Mesendoderm (in vitro differentiated cells): Measurements from ENCODE around the gene HYPK.
"Not testable (repeated sequence)": the region's sequence is repeated elsewhere in the genome, so short reads cannot be mapped to it uniquely, and the experiment has no call there.

Experiments used
- DNase-seq: peaks from one replicate; pipeline ENCODE4 v3.0.0; 2013
- H2AK5ac ChIP-seq: 2 replicates; pipeline ENCODE4 v1.6.1; 2013; ENCODE audit warnings: low read length, inconsistent platforms
- H2BK120ac ChIP-seq: 2 replicates; pipeline ENCODE4 v1.6.1; 2013; ENCODE audit warnings: low read depth, mild to moderate bottlenecking, low read length, moderate library complexity, mixed read lengths
- H2BK15ac ChIP-seq: replicated peaks from 2 replicates; pipeline ENCODE4 v1.6.1; 2013; ENCODE audit warnings: low read depth, mild to moderate bottlenecking, moderate library complexity
- H2BK5ac ChIP-seq: 2 replicates; pipeline ENCODE4 v1.6.1; 2013; ENCODE audit warnings: low read length, inconsistent platforms
- H3K18ac ChIP-seq: 2 replicates; pipeline ENCODE4 v1.6.1; 2013; ENCODE audit warnings: mild to moderate bottlenecking, low read length, mixed read lengths
- H3K23ac ChIP-seq: one replicate; pipeline ENCODE4 v1.6.1; 2013; ENCODE audit warnings: low read length
- H3K27ac ChIP-seq: 2 replicates; pipeline ENCODE4 v1.5.1; 2013; ENCODE audit warnings: low read depth, mild to moderate bottlenecking, inconsistent platforms, low read length, moderate library complexity
- H3K27me3 ChIP-seq: 2 replicates; pipeline ENCODE4 v1.6.1; 2013; ENCODE audit warnings: low read length, control low read depth, mild to moderate bottlenecking, inconsistent platforms; ENCODE audit not compliant: insufficient read depth, poor library complexity
- H3K36me3 ChIP-seq: 2 replicates; pipeline ENCODE4 v1.6.1; 2013; ENCODE audit warnings: low read length, inconsistent platforms; ENCODE audit not compliant: control insufficient read depth, insufficient read depth
- H3K4ac ChIP-seq: one replicate; pipeline ENCODE4 v1.6.1; 2013; ENCODE audit warnings: low read depth, mild to moderate bottlenecking, low read length, moderate library complexity
- H3K4me1 ChIP-seq: 2 replicates; pipeline ENCODE4 v1.6.1; 2013; ENCODE audit warnings: low read depth, low read length, inconsistent platforms; ENCODE audit not compliant: control insufficient read depth
- H3K4me2 ChIP-seq: 2 replicates; pipeline ENCODE4 v1.6.1; 2013; ENCODE audit warnings: low read length
- H3K4me3 ChIP-seq: 2 replicates; pipeline ENCODE4 v1.5.1; 2013; ENCODE audit warnings: mild to moderate bottlenecking, low read length
- H3K56ac ChIP-seq: one replicate; pipeline ENCODE4 v1.6.1; 2013; ENCODE audit warnings: low read length
- H3K79me1 ChIP-seq: 2 replicates; pipeline ENCODE4 v1.6.1; 2013; ENCODE audit warnings: low read length, inconsistent platforms
- H3K79me2 ChIP-seq: 2 replicates; pipeline ENCODE4 v1.6.1; 2013; ENCODE audit warnings: mild to moderate bottlenecking, low read length; ENCODE audit not compliant: control insufficient read depth, insufficient read depth
- H3K9ac ChIP-seq: 2 replicates; pipeline ENCODE4 v1.6.1; 2013; ENCODE audit warnings: low read length, inconsistent platforms
- H4K5ac ChIP-seq: one replicate; pipeline ENCODE4 v1.6.1; 2013; ENCODE audit warnings: low read length
- H4K8ac ChIP-seq: one replicate; pipeline ENCODE4 v1.6.1; 2013; ENCODE audit warnings: low read depth, mild to moderate bottlenecking, control low read depth, low read length, moderate library complexity
- WGBS: extraction: QIAGEN DNeasy Blood & Tissue Kit; methylation state at CpG from one replicate; pipeline ENCODE4 v1.1.7; 2013; ENCODE audit warnings: low lambda C conversion rate, missing lambda C conversion rate; ENCODE audit not compliant: insufficient coverage; ENCODE audit errors: extremely low coverage; 5-methylcytosine and 5-hydroxymethylcytosine counted together

Gene HYPK

DNA sequence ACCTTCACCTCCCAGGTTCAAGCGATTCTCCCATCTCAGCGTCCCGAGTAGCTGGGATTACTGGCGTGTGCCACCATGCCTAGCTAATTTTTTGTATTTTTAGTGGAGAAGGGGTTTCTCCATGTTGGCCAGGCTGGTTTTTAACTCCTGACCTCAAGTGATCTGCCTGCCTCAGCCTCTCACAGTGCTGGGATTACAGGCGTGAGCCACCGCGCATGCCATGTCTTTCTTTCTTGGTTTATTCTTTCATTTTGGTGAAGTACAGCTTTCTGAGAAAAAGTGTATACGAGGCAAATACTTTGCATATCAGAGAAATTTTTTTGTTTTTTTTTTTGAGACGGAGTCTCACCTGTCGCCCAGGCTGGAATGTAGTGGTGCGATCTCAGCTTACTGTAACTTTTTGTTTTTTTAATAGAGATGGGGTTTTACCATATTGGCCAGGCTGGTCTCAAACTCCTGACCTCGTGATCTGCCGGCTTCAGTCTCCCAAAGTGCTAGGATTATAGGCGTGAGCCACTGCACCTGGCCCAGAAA lies 31.2 kb downstream of the HYPK start:
- H3K4ac ChIP-seq, H2AK5ac ChIP-seq, H3K4me2 ChIP-seq, H3K36me3 ChIP-seq, H2BK5ac ChIP-seq, H3K27me3 ChIP-seq, H3K18ac ChIP-seq, H2BK120ac ChIP-seq, H3K56ac ChIP-seq, H3K4me3 ChIP-seq, H4K8ac ChIP-seq, H3K79me1 ChIP-seq, H3K27ac ChIP-seq, DNase-seq, H3K79me2 ChIP-seq, H3K4me1 ChIP-seq, H4K5ac ChIP-seq, H3K23ac ChIP-seq, H2BK15ac ChIP-seq, H3K9ac ChIP-seq: not testable (repeated sequence)
- WGBS: no CpG with 5 or more reads among the region's 14 CpGs

DNA sequence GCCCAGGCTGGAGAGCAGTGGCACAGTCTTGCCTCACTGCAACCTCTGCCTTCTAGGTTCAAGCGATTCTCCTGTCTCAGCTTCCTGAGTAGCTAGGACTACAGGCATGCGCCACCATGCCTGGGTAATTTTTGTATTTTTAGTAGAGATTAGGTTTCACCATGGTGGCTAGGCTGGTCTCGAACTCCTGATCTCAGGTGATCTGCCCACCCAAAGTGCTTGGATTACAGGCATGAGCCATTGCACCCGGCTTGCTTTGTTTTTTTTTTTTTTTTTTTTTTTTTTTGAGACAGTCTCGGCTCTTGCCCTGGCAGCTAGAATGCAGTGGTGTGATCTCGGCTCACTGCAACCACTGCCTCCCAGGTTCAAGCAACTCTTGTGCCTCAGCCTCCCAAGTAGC lies 32.1 kb downstream of the HYPK start:
- DNase-seq, H3K36me3 ChIP-seq, H4K5ac ChIP-seq, H3K56ac ChIP-seq, H2BK5ac ChIP-seq, H3K27me3 ChIP-seq, H2BK120ac ChIP-seq, H3K4ac ChIP-seq, H3K79me1 ChIP-seq, H3K4me3 ChIP-seq, H3K9ac ChIP-seq, H4K8ac ChIP-seq, H3K4me1 ChIP-seq, H3K18ac ChIP-seq, H2BK15ac ChIP-seq, H3K27ac ChIP-seq, H2AK5ac ChIP-seq, H3K4me2 ChIP-seq, H3K79me2 ChIP-seq, H3K23ac ChIP-seq: not testable (repeated sequence)
- WGBS: no CpG with 5 or more reads among the region's 6 CpGs

DNA sequence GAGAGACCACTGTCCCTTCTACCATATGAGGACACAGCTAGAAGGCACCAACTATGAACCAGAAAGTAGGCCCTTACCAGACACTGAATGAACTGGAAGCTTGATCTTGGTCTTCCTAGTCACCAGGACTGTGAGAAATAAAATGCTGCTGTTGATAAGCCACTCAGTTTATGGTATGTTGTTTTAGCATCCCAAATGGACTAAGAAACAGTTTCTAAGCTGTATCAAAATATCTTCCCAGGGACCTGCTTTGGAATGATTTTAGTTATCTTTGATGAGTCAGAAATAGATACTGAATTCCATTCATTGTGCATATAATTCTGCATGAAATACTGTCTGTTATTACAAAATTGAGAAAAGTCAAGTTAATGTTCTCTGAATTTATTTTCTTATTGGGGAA lies 45.0 kb downstream of the HYPK start:
- Histone ChIP-seq H2BK15ac (no peak overlapping the region), H3K27me3 (no peaks in the 10 kb centered on the region), H3K23ac (no peak overlapping the region), H3K4me1 (no peaks in the 10 kb centered on the region), H3K79me2 (no peaks in the 10 kb centered on the region), H3K4me2 (no peak overlapping the region), H3K79me1 (no peaks in the 10 kb centered on the region), H2BK5ac (no peak overlapping the region), H3K56ac (no peak overlapping the region), H3K9ac (no peak overlapping the region), H3K4ac (no peak overlapping the region), H3K27ac (no peak overlapping the region), H2AK5ac (no peak overlapping the region), H3K18ac (no peak overlapping the region), H3K36me3 (no peaks in the 10 kb centered on the region), H4K5ac (no peak overlapping the region), H4K8ac (no peak overlapping the region), H2BK120ac (no peak overlapping the region), H3K4me3 (no peak overlapping the region)
- no peak for DNase-seq

DNA sequence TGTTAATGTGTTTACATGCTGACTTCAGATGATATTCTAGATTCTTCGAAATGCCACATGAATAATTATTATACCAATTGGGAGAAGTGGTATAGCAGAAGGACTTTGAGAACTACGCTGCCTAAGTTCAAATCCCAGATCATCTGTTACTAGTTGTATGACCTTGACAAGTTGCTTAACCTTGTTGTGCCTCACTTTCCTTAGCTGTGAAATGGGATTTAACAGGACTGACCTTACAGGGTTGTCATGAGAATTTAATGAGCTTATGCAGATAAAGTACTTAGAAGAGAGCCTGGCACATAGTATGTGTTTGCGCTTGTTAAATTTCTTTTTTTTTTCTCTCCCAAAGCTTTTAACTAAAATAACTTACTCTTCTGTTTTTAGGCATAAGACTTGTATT lies 50.9 kb downstream of the HYPK start:
- Histone ChIP-seq H3K18ac (no peak overlapping the region), H2BK5ac (no peak overlapping the region), H3K4me3 (no peak overlapping the region), H3K79me1 (no peaks in the 10 kb centered on the region), H3K27me3 (no peaks in the 10 kb centered on the region), H3K23ac (no peak overlapping the region), H4K5ac (no peak overlapping the region), H3K56ac (no peak overlapping the region), H2BK15ac (no peak overlapping the region), H3K36me3 (no peaks in the 10 kb centered on the region), H3K4me2 (no peak overlapping the region), H2BK120ac (no peak overlapping the region), H3K4me1 (no peaks in the 10 kb centered on the region), H3K27ac (no peak overlapping the region), H3K79me2 (no peaks in the 10 kb centered on the region), H4K8ac (no peak overlapping the region), H3K4ac (no peak overlapping the region), H3K9ac (no peak overlapping the region), H2AK5ac (no peak overlapping the region)
- DNase-seq: no peak
- no CpG with 5 or more reads among the region's 3 CpGs for WGBS

DNA sequence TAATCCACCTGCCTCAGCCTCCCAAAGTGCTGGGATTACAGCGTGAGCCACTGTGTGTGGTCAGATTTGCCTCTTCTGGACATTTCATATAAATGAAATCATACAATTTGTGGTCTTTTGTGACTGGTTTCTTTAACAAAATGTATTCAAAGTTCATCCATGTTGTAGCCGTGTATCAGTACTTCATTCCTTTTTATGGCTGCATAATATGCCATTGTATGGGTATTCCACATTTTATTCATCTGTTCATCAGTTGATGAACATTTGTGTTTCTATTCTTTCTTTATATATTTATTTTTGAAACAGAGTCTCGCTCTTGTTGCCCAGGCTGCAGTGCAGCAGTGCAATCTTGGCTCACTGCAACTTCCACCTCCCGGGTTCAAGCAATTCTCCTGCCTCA lies 52.2 kb downstream of the HYPK start:
- H3K4me3 ChIP-seq: no peak overlapping the region
- H3K36me3 ChIP-seq: no peaks in the 10 kb centered on the region
- H4K5ac ChIP-seq: no peak overlapping the region
- no peak overlapping the region for H3K27ac ChIP-seq
- no peak overlapping the region for H2AK5ac ChIP-seq
- no peak overlapping the region for H3K9ac ChIP-seq
- no peak overlapping the region for H4K8ac ChIP-seq
- no peak for DNase-seq
- H3K18ac ChIP-seq: no peak overlapping the region
- H3K4ac ChIP-seq: no peak overlapping the region
- H3K27me3 ChIP-seq: no peaks in the 10 kb centered on the region
- H3K79me1 ChIP-seq: no peaks in the 10 kb centered on the region
- no peaks in the 10 kb centered on the region for H3K79me2 ChIP-seq
- no peak overlapping the region for H3K4me2 ChIP-seq
- WGBS: no CpG with 5 or more reads among the region's 4 CpGs
- H2BK15ac ChIP-seq: no peak overlapping the region
- no peaks in the 10 kb centered on the region for H3K4me1 ChIP-seq
- no peak overlapping the region for H3K56ac ChIP-seq
- no peak overlapping the region for H2BK5ac ChIP-seq
- no peak overlapping the region for H3K23ac ChIP-seq
- H2BK120ac ChIP-seq: no peak overlapping the region
